SU-DHL-6 (cell line): ENCODE measurements around the gene ELK4.

Experiments
- CTCF ChIP-seq: fragments of 200-600 bp; sonication (generic); IDR thresholded peaks from one replicate; pipeline ENCODE4 v1.5.1; 2017; ENCODE audit warnings: antibody characterized with exemption, mild to moderate bottlenecking, low read length, moderate library complexity; ENCODE audit not compliant: insufficient read depth, poor library complexity, severe bottlenecking
- EZH2phosphoT487 ChIP-seq: fragments of 200-600 bp; sonication (generic), shearing (Covaris generic); conservative IDR thresholded peaks from 2 replicates; pipeline ENCODE4 v1.6.1; 2018; ENCODE audit warnings: mild to moderate bottlenecking, antibody characterized with exemption, low read length, moderate library complexity, mixed read lengths

GRCh38 chr1:205585835-205586785 is 45.7 kb downstream of the ELK4 start:
- no peak for TF ChIP-seq CTCF
- TF ChIP-seq EZH2phosphoT487: no peak
